GM18526 (cell line): ENCODE results near the gene ASB7.
A peak's percentile ranks its signal among the peaks of the same experiment; 100 is the strongest.

ENCODE experiments used
- POLR2A ChIP-seq: IDR thresholded peaks from 3 replicates; pipeline ENCODE4 v1.6.1; 2011; ENCODE audit not compliant: insufficient read length; ENCODE audit errors: extremely low read depth

The ASB7 gene

GRCh38 chr15:100602064-100602822 lies at the start of gene ASB7, which contains the start of gene LINS1:
Gene ASB7 (plus strand): TSS chr15:100602589. CDS start chr15:100612217, 9,628 bp downstream.
Gene LINS1 (minus strand): TSS chr15:100602184. CDS start chr15:100580842, 21,342 bp downstream.
- peak; percentile 54 for TF ChIP-seq POLR2A

GRCh38 chr15:100553468-100553867 lies 48.9 kb upstream of the ASB7 start:
- no peak for TF ChIP-seq POLR2A

GRCh38 chr15:100558771-100559254 lies 43.6 kb upstream of the ASB7 start:
- TF ChIP-seq POLR2A: no peak

- TF ChIP-seq POLR2A: no peak
Observed at GRCh38 chr15:100559330-100559729, 43.1 kb upstream of the ASB7 start.

GRCh38 chr15:100560323-100560722 lies 42.1 kb upstream of the ASB7 start:
- no peak for TF ChIP-seq POLR2A

- TF ChIP-seq POLR2A: no peak
Observed at GRCh38 chr15:100565591-100565990, 36.8 kb upstream of the ASB7 start.

- no peak for TF ChIP-seq POLR2A
Observed at GRCh38 chr15:100566850-100567628, 35.4 kb upstream of the ASB7 start.

GRCh38 chr15:100569391-100569790 lies 33.0 kb upstream of the ASB7 start:
- TF ChIP-seq POLR2A: no peak

GRCh38 chr15:100570275-100570674 lies 32.1 kb upstream of the ASB7 start:
- no peak for TF ChIP-seq POLR2A

- no peak for TF ChIP-seq POLR2A
Observed at GRCh38 chr15:100570735-100571313, 31.6 kb upstream of the ASB7 start.

- TF ChIP-seq POLR2A: no peak
Observed at GRCh38 chr15:100571592-100572167, 30.7 kb upstream of the ASB7 start.

- TF ChIP-seq POLR2A: no peak
Observed at GRCh38 chr15:100572362-100572983, 29.9 kb upstream of the ASB7 start.

GRCh38 chr15:100573526-100573925 lies 28.9 kb upstream of the ASB7 start:
- no peak for TF ChIP-seq POLR2A

- TF ChIP-seq POLR2A: no peak
Observed at GRCh38 chr15:100580414-100580813, 22.0 kb upstream of the ASB7 start.

- no peak for TF ChIP-seq POLR2A
Observed at GRCh38 chr15:100588638-100589242, 13.6 kb upstream of the ASB7 start.

- TF ChIP-seq POLR2A: no peak
Observed at GRCh38 chr15:100591835-100592234, 10.6 kb upstream of the ASB7 start.
